ENCODE measurements around the gene LMOD1. TPM values are rescaled to one million over a fixed set of nuclear protein-coding genes. Genes with fewer than 3 reads are reported as not detected.
A peak's percentile ranks its signal among the peaks of the same experiment; 100 is the strongest.

The LMOD1 gene
- total and polyA plus RNA-seq, 2 donors from 2014 or later: 9.5 to 33.3 TPM

DNA sequence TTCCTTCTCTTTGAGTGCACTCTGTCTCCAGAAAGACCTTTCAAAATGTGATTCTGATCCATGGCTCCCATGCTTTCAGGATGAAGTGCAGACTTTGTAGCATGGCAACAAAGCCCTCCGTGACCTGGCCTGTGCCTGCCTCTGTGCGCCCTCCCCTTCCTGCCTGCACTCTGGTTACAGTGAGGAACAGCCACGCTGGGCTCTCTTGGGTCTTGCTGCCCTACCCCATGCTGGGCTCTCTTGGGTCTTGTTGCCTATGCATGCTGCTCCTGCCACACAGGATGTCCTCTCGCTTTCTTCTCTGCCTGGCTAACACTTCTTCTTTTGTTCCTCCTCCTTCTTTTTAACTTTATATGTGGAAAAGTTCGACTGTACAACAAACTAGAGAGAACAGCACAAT lies 28.0 kb downstream of the LMOD1 start:
- H3K4me3 ChIP-seq (ENCODE audit: low read length in 3 of 3): no peak overlapping the region

DNA sequence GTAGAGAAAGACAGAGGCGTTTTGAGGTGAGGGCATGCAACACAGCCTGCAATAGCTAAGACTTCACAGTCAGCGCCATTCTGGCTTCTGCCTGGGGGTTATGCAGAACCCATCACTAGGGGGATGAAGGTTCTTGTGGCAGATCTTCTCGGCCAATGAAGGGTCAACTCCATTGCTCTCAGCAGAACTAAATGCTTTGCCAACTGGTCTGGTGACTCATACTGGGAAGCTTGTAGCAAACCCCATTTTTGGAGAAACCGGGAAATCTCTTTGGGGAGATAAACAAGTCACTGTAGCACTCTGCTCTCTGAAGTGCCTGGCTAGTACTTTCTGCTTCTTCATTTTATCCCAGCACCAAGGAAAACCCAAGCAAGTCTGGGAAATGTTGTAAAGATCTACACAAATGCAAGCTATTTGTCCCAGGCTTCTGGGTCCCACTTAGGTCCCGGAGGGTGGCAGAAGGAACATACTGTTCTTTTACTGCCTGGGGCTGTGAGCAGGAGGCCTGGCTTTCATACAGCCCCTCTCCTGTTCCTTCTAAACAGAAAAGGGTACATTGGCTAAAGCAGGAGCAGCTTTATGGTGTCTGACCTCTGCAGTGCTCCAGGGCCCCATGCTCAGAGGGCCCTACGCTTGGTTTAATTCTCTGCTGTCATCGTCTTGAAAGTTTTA lies 28.9 kb downstream of the LMOD1 start:
- Histone ChIP-seq H3K4me3 (ENCODE audit: low read length in 3 of 3) (no peak overlapping the region), H3K9ac (ENCODE audit: low read length in 3 of 3) (no peak overlapping the region), H3K9me3 (ENCODE audit: control insufficient read depth in 2 of 3, insufficient read depth in 1 of 3, low read length in 3 of 3) (no peaks in the 10 kb centered on the region), H3K4me1 (ENCODE audit: control insufficient read depth in 2 of 3, insufficient read depth in 2 of 3, low read depth in 1 of 3, low read length in 3 of 3) (peaks cover 0 to 9% (median 8%) of the 10 kb centered on the region in 3 donors), H3K27me3 (ENCODE audit: control insufficient read depth, insufficient read depth, low read length) (no peaks in the 10 kb centered on the region), H3K27ac (ENCODE audit: low read depth in 2 of 2, low read length in 2 of 2) (peak overlapping the region; percentile 71 to 72), H3K36me3 (ENCODE audit: control insufficient read depth in 2 of 3, insufficient read depth in 3 of 3, low read length in 3 of 3) (no peaks in the 10 kb centered on the region)
- TF ChIP-seq, protein P1, sequence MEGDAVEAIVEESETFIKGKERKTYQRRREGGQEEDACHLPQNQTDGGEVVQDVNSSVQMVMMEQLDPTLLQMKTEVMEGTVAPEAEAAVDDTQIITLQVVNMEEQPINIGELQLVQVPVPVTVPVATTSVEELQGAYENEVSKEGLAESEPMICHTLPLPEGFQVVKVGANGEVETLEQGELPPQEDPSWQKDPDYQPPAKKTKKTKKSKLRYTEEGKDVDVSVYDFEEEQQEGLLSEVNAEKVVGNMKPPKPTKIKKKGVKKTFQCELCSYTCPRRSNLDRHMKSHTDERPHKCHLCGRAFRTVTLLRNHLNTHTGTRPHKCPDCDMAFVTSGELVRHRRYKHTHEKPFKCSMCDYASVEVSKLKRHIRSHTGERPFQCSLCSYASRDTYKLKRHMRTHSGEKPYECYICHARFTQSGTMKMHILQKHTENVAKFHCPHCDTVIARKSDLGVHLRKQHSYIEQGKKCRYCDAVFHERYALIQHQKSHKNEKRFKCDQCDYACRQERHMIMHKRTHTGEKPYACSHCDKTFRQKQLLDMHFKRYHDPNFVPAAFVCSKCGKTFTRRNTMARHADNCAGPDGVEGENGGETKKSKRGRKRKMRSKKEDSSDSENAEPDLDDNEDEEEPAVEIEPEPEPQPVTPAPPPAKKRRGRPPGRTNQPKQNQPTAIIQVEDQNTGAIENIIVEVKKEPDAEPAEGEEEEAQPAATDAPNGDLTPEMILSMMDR (IDR thresholded peaks at IDR 0.05; ENCODE audit: borderline replicate concordance, extremely low read depth, insufficient read depth): no peak
- FAIRE-seq: no peak
- DNase-seq: no peak
- intact Hi-C loops (cut with DNase I): no loop called here

More for the DNA sequence above, 28.0 kb downstream of the LMOD1 start:
- DNase-seq (no peak), FAIRE-seq (no peak)
- H3K9ac ChIP-seq (ENCODE audit: low read length in 3 of 3): no peak overlapping the region
- H3K27me3 ChIP-seq (ENCODE audit: control insufficient read depth, insufficient read depth, low read length): no peaks in the 10 kb centered on the region
- intact Hi-C loops (cut with DNase I): no loop called here
- no peaks in the 10 kb centered on the region for H3K9me3 ChIP-seq (ENCODE audit: control insufficient read depth in 2 of 3, insufficient read depth in 1 of 3, low read length in 3 of 3)
- H3K4me1 ChIP-seq (ENCODE audit: control insufficient read depth in 2 of 3, insufficient read depth in 2 of 3, low read depth in 1 of 3, low read length in 3 of 3): peaks cover 0 to 9% (median 8%) of the 10 kb centered on the region in 3 donors
- TF ChIP-seq, protein P1 (IDR thresholded peaks at IDR 0.05; ENCODE audit: borderline replicate concordance, extremely low read depth, insufficient read depth): no peak
- peak overlapping the region in 1 of 2 donors; percentile 65 for H3K27ac ChIP-seq (ENCODE audit: low read depth in 2 of 2, low read length in 2 of 2)
- no peaks in the 10 kb centered on the region for H3K36me3 ChIP-seq (ENCODE audit: control insufficient read depth in 2 of 3, insufficient read depth in 3 of 3, low read length in 3 of 3)

DNA sequence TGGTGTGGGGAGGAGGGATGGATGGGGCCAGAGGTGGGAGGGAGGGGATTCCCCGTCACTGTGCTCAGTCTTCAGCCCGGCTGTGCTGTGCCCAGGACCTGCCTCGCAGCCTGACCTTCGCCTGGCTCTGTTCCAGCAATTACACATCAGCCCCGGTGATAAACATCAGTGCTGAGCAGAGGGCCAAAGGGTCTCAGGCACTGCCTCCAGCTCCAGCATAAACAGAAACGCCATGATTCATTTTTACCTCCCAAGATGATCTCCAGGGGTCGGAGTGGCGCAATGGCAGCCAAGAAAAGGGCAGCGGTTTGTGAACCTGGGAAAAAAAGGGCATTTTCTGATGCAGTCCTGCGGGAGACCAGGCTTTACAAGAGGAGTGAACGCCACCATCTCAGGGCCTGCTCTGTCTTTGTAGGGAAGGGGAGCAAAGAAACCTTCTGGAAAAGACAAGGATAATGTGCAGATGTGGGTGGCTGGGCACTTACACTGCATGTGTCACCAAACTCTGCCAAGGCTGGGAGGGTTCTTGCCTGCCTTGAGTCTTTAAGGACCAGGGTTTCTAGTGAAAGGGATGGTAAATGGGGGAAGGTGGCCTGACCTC lies 29.6 kb downstream of the LMOD1 start:
- intact Hi-C loops (cut with DNase I): no loop called here
- TF ChIP-seq, protein P1 (IDR thresholded peaks at IDR 0.05; ENCODE audit: borderline replicate concordance, extremely low read depth, insufficient read depth): no peak
- FAIRE-seq (no peak), DNase-seq (peak; percentile 84 to 95 (median 91))
- Histone ChIP-seq H3K9ac (ENCODE audit: low read length in 3 of 3) (peak overlapping the region in 1 of 3 donors; percentile 16), H3K27me3 (ENCODE audit: control insufficient read depth, insufficient read depth, low read length) (no peaks in the 10 kb centered on the region), H3K36me3 (ENCODE audit: control insufficient read depth in 2 of 3, insufficient read depth in 3 of 3, low read length in 3 of 3) (no peaks in the 10 kb centered on the region), H3K4me3 (ENCODE audit: low read length in 3 of 3) (no peak overlapping the region), H3K9me3 (ENCODE audit: control insufficient read depth in 2 of 3, insufficient read depth in 1 of 3, low read length in 3 of 3) (no peaks in the 10 kb centered on the region), H3K4me1 (ENCODE audit: control insufficient read depth in 2 of 3, insufficient read depth in 2 of 3, low read depth in 1 of 3, low read length in 3 of 3) (peaks cover 0 to 9% (median 8%) of the 10 kb centered on the region in 3 donors), H3K27ac (ENCODE audit: low read depth in 2 of 2, low read length in 2 of 2) (peak overlapping the region; percentile 71 to 72)
